Astrocyte of the spinal cord (primary cell): ENCODE data around the gene CNOT6.

Experiments used
- DNase-seq: peaks from one replicate; pipeline ENCODE4 v3.0.0; 2011; ENCODE audit warnings: low read depth, low spot score
- H3K4me3 ChIP-seq: 2 replicates; pipeline ENCODE4 v1.5.1; 2011; ENCODE audit warnings: low read depth, mild to moderate bottlenecking, low read length, moderate library complexity
- CTCF ChIP-seq: IDR thresholded peaks from 2 replicates; pipeline ENCODE4 v1.5.1; 2012; ENCODE audit warnings: low read depth, mild to moderate bottlenecking, low read length, inconsistent platforms
- in situ Hi-C: cut with HindIII; loops from 2 replicates; pipeline ENCODE4 v1.10.0; 2017; ENCODE audit warnings: low sequenced_read_pairs

The CNOT6 gene

DNA sequence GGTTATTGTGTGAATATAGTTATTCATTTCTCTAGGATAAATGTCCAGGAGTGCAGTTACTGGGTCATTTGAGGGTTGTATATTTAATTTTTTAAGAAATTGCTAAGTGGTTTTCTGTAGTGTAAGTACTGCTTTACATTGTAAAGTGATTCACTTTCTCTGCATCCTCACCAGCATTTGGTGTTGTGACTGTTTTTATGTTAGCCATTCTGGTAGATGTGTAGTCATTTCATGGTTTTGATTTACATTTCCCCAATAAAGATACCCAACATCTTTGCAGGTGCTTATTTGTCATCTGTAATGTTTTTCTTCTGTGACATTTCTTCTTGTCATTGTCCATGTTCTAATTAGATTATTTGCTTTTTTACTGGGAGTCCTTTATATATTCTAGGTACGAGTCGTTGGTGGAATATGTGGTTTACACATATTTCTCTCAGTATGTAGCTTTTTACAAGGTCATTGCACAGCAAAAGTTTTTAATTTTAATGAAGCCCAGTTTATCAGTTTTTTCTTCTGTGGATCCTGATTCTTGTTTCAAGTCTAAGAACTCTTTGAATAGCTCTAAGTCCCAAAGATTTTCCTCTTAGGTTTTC, 63.1 kb downstream of the CNOT6 start:
- no peak overlapping the region for H3K4me3 ChIP-seq
- TF ChIP-seq CTCF = no peak
- in situ Hi-C loops = no loop called here
- DNase-seq = no peak

GRCh38 chr5:180558232-180558631, 64.1 kb downstream of the CNOT6 start:
- TF ChIP-seq CTCF = no peak
- H3K4me3 ChIP-seq = no peak overlapping the region
- no peak for DNase-seq
- in situ Hi-C loops = no loop called here

GRCh38 chr5:180563994-180564393, 69.8 kb downstream of the CNOT6 start:
- no peak for TF ChIP-seq CTCF
- DNase-seq = no peak
- in situ Hi-C loops = no loop called here
- no peak overlapping the region for H3K4me3 ChIP-seq

DNA sequence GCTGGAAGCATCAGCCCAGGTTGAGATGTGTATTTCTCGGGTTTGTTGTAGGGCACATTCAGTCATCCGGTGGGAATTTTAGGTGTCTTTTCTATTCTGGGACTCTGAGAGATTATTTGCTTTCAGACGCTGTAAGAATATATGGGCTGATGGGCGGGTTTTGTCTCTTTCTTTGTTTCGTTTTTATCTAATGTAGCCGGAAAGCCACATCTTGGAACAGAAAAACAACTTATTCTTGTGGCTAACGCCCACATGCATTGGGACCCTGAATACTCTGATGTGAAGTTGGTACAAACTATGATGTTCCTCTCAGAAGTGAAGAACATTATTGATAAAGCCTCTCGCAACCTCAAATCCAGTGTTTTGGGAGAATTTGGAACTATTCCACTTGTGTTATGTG, 74.7 kb downstream of the CNOT6 start:
- no peak for DNase-seq
- no peak overlapping the region for H3K4me3 ChIP-seq
- no peak for TF ChIP-seq CTCF
- in situ Hi-C loops = no loop called here

DNA sequence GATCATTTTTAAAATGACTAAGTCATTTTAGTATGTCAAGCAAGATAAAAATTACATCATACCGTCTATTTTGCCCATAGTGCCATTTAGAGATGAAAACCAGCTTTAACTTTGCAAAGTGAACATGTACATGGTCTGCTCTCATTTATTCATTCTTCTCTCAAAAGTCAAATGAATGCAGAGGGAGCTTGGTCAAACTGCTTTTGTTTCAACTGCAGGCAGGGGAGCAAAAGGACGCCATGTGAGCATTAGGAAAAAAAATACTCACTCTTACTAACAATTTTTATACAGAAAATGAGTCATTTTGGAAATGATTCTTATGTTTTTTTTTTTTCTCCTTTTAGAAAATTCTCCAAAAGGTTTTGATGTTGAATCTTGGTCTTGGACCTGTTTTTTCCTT, 81.4 kb downstream of the CNOT6 start:
- in situ Hi-C loops = no loop called here
- H3K4me3 ChIP-seq = no peak overlapping the region
- no peak for TF ChIP-seq CTCF
- no peak for DNase-seq

DNA sequence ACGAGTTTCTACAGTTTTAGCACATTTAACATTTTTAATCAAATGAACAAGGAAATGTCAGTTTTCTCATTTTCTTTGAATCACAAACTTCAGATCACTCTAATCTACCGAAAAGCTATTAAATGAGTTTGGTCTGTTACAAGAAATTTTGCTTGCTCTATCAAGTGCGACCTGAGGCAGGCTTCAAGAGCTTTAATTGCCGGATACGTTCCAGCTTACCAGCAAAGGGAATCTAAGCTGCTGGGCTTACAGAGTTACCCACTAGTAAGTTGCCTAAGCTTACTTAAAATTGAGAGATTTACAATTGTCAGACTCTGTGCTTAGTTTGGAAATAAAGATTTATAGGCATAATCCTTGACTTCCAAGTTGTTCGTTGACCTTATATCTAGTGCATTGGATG, 86.5 kb downstream of the CNOT6 start:
- in situ Hi-C loops = no loop called here
- no peak for TF ChIP-seq CTCF
- no peak for DNase-seq
- H3K4me3 ChIP-seq = no peak overlapping the region

- no peak for TF ChIP-seq CTCF
- in situ Hi-C loops = no loop called here
- H3K4me3 ChIP-seq = no peak overlapping the region
- DNase-seq = no peak
Measured at GRCh38 chr5:180583738-180584137, 89.6 kb downstream of the CNOT6 start.
